PFSK-1 (cell line): ENCODE results near the gene LONP1.

Experiments
- FOXP2 ChIP-seq: optimal IDR thresholded peaks from 2 replicates; pipeline ENCODE3; 2011; ENCODE audit warnings: borderline replicate concordance, control low read depth, inconsistent platforms; ENCODE audit not compliant: insufficient read depth; ENCODE audit errors: extremely low read length, extremely low read depth
- TF ChIP-seq, protein P1 (sequence below), 2 experiments: IDR thresholded peaks; 2 replicates each; pipeline versions ENCODE4 v1.6.1 to v1.8.0; 2011 to 2012; ENCODE audit warnings: low read depth in 2 of 2, low read length in 2 of 2, control low read depth in 1 of 2, inconsistent platforms in 1 of 2, mild to moderate bottlenecking in 1 of 2, moderate library complexity in 1 of 2; ENCODE audit not compliant: insufficient read depth in 1 of 2

DNA sequence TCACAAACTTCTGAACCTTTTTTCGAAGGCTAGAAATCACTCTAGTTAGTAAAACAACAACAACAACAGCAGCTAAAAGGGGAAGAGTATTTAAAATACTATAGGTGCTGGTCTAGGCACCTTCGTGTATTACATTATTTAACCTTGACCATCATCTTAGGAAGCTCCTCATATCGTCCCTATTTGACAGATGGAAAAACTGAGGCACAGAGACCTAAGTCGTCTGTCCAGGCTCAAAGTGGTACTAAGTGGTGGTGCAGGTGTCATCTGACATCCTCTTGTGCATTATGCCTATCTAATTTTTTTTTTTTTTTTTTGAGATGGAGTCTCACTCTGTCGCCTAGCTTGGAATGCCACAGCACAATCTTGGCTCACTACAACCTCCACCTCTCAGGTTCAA, 29.6 kb upstream of the LONP1 start:
- TF ChIP-seq, protein P1, sequence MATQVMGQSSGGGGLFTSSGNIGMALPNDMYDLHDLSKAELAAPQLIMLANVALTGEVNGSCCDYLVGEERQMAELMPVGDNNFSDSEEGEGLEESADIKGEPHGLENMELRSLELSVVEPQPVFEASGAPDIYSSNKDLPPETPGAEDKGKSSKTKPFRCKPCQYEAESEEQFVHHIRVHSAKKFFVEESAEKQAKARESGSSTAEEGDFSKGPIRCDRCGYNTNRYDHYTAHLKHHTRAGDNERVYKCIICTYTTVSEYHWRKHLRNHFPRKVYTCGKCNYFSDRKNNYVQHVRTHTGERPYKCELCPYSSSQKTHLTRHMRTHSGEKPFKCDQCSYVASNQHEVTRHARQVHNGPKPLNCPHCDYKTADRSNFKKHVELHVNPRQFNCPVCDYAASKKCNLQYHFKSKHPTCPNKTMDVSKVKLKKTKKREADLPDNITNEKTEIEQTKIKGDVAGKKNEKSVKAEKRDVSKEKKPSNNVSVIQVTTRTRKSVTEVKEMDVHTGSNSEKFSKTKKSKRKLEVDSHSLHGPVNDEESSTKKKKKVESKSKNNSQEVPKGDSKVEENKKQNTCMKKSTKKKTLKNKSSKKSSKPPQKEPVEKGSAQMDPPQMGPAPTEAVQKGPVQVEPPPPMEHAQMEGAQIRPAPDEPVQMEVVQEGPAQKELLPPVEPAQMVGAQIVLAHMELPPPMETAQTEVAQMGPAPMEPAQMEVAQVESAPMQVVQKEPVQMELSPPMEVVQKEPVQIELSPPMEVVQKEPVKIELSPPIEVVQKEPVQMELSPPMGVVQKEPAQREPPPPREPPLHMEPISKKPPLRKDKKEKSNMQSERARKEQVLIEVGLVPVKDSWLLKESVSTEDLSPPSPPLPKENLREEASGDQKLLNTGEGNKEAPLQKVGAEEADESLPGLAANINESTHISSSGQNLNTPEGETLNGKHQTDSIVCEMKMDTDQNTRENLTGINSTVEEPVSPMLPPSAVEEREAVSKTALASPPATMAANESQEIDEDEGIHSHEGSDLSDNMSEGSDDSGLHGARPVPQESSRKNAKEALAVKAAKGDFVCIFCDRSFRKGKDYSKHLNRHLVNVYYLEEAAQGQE (IDR thresholded peaks at IDR 0.05; ENCODE audit: insufficient read depth in 1 of 2, low read depth in 2 of 2, low read length in 2 of 2): no peak
- no peak for TF ChIP-seq FOXP2
